Measurements from ENCODE around the gene BPIFB3. TPM values are rescaled to one million over a fixed set of nuclear protein-coding genes. Genes with fewer than 3 reads are reported as not detected.

BPIFB3 gene
- total and polyA plus RNA-seq, 2 of the 13 experiments (the other 11 are each of a cell fraction or from before 2014, with no cell fraction given) = 0.09 TPM; not detected in 1

DNA sequence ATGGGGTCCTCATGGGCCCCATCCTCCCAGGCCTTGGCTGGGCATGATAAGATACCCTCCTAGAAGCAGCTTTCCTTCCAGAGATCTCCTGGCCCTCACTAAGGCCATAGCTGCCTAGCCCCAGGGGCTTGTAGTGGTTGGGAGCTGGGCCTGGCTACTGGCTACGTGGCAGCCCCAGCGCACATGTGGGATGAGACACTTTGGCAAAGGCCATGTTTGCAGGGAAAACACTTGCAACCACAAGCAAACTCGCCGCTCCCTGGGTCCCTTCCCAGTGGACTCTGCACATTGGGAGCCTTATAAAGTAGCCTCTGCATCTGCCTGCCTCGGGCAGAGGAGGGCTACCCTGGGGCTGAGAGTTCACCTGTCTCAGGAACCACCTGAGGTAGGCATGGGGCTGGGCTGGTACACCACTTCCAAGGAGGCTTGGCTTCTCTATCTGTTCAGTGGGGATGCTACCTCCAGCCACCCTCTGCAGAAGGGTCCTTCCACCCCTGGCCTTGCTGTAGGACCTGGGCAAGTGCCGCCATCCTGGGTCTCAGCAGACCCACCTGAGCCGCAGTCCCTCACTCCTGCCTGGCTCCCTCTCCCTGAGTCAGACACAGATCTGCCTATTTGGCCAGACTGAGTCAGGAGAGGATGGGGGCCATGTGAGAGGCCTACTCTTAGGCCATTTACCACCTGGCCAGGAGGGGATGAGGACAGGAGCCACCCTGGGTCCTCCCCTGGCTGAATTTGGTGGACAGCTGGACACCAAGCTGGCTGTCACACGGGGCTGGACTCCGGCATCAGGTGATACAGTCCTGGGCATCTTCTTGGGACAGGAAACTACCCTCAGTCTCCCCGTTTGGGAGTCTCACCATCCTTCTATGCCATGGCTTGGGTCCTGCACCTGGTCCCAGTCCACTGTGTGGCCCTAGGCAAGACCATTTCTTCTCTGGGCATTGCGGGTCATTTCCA is 46.0 kb upstream of the BPIFB3 start, which contains the start of gene BPIFB2 (continued):
- TF ChIP-seq, protein P1, sequence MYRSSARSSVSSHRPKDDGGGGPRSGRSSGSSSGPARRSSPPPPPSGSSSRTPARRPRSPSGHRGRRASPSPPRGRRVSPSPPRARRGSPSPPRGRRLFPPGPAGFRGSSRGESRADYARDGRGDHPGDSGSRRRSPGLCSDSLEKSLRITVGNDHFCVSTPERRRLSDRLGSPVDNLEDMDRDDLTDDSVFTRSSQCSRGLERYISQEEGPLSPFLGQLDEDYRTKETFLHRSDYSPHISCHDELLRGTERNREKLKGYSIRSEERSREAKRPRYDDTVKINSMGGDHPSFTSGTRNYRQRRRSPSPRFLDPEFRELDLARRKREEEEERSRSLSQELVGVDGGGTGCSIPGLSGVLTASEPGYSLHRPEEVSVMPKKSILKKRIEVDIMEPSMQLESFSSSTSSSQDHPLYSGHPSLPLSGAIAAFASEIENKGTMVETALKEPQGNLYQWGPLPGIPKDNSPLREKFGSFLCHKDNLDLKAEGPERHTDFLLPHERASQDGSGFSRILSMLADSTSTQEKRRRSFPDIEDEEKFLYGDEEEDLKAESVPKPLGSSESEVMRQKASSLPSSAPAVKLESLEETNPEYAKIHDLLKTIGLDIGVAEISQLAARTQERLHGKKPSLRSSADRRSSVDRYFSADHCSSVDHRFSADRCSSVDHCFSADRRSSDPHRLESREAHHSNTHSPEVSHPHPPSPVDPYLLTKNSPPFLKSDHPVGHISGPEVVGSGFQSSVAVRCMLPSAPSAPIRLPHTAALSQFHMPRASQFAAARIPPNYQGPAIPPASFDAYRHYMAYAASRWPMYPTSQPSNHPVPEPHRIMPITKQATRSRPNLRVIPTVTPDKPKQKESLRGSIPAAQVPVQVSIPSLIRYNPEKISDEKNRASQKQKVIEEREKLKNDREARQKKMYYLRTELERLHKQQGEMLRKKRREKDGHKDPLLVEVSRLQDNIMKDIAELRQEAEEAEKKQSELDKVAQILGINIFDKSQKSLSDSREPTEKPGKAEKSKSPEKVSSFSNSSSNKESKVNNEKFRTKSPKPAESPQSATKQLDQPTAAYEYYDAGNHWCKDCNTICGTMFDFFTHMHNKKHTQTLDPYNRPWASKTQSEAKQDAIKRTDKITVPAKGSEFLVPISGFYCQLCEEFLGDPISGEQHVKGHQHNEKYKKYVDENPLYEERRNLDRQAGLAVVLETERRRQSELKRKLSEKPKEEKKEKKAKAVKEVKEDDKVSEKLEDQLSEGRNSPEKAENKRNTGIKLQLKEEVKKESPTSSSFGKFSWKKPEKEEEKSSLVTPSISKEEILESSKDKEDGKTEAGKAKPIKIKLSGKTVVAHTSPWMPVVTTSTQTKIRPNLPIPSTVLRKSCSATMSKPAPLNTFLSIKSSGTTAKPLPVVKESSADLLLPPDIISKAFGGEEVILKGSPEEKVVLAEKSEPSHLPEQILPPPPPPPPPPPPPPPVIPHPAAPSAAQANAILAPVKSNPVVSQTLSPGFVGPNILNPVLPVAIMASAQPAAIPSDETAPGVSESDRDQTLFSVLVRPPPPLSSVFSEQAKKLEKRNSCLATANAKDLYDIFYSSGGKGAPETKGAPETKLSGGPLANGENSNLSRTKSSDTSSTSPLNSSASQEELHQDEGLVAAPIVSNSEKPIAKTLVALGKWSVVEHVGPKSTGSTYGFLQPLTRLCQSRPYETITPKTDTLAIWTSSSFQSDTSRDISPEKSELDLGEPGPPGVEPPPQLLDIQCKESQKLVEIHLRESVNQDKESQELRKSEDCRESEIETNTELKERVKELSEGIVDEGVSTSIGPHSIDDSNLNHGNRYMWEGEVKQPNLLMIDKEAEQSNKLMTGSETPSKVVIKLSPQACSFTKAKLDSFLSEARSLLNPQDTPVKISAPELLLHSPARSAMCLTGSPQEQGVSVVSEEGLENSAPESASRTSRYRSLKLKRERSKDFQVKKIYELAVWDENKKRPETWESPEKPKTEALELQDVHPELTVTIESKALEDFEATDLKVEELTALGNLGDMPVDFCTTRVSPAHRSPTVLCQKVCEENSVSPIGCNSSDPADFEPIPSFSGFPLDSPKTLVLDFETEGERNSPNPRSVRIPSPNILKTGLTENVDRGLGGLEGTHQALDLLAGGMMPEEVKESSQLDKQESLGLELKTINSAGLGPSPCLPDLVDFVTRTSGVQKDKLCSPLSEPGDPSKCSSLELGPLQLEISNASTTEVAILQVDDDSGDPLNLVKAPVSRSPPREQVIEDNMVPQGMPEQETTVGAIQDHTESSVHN (CRISPR knock-in tag; IDR thresholded peaks at IDR 0.05) = peak; percentile 93
- TF ChIP-seq, protein P2, sequence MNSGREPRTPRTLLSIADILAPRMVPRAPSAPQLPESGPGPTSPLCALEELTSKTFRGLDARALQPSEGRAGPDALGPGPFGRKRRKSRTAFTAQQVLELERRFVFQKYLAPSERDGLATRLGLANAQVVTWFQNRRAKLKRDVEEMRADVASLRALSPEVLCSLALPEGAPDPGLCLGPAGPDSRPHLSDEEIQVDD (CRISPR knock-in tag; IDR thresholded peaks at IDR 0.05; ENCODE audit: borderline replicate concordance) = peak; percentile 84
- TF ChIP-seq, protein P3, sequence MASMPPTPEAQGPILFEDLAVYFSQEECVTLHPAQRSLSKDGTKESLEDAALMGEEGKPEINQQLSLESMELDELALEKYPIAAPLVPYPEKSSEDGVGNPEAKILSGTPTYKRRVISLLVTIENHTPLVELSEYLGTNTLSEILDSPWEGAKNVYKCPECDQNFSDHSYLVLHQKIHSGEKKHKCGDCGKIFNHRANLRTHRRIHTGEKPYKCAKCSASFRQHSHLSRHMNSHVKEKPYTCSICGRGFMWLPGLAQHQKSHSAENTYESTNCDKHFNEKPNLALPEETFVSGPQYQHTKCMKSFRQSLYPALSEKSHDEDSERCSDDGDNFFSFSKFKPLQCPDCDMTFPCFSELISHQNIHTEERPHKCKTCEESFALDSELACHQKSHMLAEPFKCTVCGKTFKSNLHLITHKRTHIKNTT (CRISPR knock-in tag; IDR thresholded peaks at IDR 0.05) = no peak
- peak; percentile 41 for TF ChIP-seq ASH2L (IDR thresholded peaks at IDR 0.05; ENCODE audit: insufficient read length, low read depth, low read length)
- TF ChIP-seq NR2F1 (CRISPR knock-in tag; IDR thresholded peaks at IDR 0.05) = peak; percentile 61 to 86; a peak in 3 of 4 replicates
- peak; percentile 75; the same call in 1 of the 2 replicates for TF ChIP-seq FIP1L1 (IDR thresholded peaks at IDR 0.05; ENCODE audit: borderline replicate concordance, insufficient read depth, low read depth, low read length)
- 0 out of 2 replicates have a peak, but pooled peaks have one; percentile 64 for TF ChIP-seq MAF1 (CRISPR knock-in tag; IDR thresholded peaks at IDR 0.05; ENCODE audit: borderline replicate concordance)
- TF ChIP-seq, protein P4, sequence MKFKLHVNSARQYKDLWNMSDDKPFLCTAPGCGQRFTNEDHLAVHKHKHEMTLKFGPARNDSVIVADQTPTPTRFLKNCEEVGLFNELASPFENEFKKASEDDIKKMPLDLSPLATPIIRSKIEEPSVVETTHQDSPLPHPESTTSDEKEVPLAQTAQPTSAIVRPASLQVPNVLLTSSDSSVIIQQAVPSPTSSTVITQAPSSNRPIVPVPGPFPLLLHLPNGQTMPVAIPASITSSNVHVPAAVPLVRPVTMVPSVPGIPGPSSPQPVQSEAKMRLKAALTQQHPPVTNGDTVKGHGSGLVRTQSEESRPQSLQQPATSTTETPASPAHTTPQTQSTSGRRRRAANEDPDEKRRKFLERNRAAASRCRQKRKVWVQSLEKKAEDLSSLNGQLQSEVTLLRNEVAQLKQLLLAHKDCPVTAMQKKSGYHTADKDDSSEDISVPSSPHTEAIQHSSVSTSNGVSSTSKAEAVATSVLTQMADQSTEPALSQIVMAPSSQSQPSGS (CRISPR knock-in tag; IDR thresholded peaks at IDR 0.05) = no peak
- TF ChIP-seq ZNF616 (CRISPR knock-in tag; IDR thresholded peaks at IDR 0.05; ENCODE audit: low read depth) = 0 out of 2 replicates have a peak, but pooled peaks have one; percentile 6
- TF ChIP-seq, protein P5, sequence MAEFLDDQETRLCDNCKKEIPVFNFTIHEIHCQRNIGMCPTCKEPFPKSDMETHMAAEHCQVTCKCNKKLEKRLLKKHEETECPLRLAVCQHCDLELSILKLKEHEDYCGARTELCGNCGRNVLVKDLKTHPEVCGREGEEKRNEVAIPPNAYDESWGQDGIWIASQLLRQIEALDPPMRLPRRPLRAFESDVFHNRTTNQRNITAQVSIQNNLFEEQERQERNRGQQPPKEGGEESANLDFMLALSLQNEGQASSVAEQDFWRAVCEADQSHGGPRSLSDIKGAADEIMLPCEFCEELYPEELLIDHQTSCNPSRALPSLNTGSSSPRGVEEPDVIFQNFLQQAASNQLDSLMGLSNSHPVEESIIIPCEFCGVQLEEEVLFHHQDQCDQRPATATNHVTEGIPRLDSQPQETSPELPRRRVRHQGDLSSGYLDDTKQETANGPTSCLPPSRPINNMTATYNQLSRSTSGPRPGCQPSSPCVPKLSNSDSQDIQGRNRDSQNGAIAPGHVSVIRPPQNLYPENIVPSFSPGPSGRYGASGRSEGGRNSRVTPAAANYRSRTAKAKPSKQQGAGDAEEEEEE (CRISPR knock-in tag; IDR thresholded peaks at IDR 0.05; ENCODE audit: borderline replicate concordance) = peak; percentile 63; the same call in 1 of the 2 replicates
- TF ChIP-seq ZNF20 (CRISPR knock-in tag; IDR thresholded peaks at IDR 0.05) = no peak
- no peak for TF ChIP-seq ZNF326 (CRISPR knock-in tag; IDR thresholded peaks at IDR 0.05; ENCODE audit: borderline replicate concordance)
- TF ChIP-seq SIN3A (IDR thresholded peaks at IDR 0.05; ENCODE audit: borderline replicate concordance, low read depth, low read length) = peak; percentile 45; the same call in 1 of the 2 replicates
